IPS-15b (cell line): ENCODE measurements around the gene TJP3.
A peak's percentile ranks its signal among the peaks of the same experiment; 100 is the strongest.

Experiments used
- H3K27me3 ChIP-seq: one replicate; pipeline ENCODE4 v1.6.1; 2013; ENCODE audit warnings: low read length; ENCODE audit not compliant: control insufficient read depth, insufficient read depth
- H3K36me3 ChIP-seq: one replicate; pipeline ENCODE4 v1.6.1; 2013; ENCODE audit warnings: low read length; ENCODE audit not compliant: control insufficient read depth, insufficient read depth
- H3K4me1 ChIP-seq: one replicate; pipeline ENCODE4 v1.6.1; 2013; ENCODE audit warnings: mild to moderate bottlenecking, low read length; ENCODE audit not compliant: control insufficient read depth, insufficient read depth
- H3K4me3 ChIP-seq: one replicate; pipeline ENCODE4 v1.5.1; 2013; ENCODE audit warnings: low read depth, low read length
- H3K9ac ChIP-seq: one replicate; pipeline ENCODE4 v1.6.1; 2013; ENCODE audit warnings: low read depth, mild to moderate bottlenecking, low read length
- H3K9me3 ChIP-seq: one replicate; pipeline ENCODE4 v1.6.1; 2013; ENCODE audit warnings: mild to moderate bottlenecking, low read length; ENCODE audit not compliant: control insufficient read depth, insufficient read depth

The TJP3 gene

GRCh38 chr19:3695986-3696659, 12.1 kb upstream of the TJP3 start:
- Histone ChIP-seq H3K9ac (no peak overlapping the region), H3K27me3 (no peaks in the 10 kb centered on the region), H3K36me3 (peaks cover 5% of the 10 kb centered on the region), H3K4me1 (no peaks in the 10 kb centered on the region), H3K4me3 (no peak overlapping the region), H3K9me3 (no peaks in the 10 kb centered on the region)

- Histone ChIP-seq H3K27me3 (no peaks in the 10 kb centered on the region), H3K9me3 (no peaks in the 10 kb centered on the region), H3K4me3 (no peak overlapping the region), H3K36me3 (peaks cover 5% of the 10 kb centered on the region), H3K4me1 (no peaks in the 10 kb centered on the region), H3K9ac (no peak overlapping the region)
Observed at GRCh38 chr19:3696660-3696995, 11.6 kb upstream of the TJP3 start.

- no peaks in the 10 kb centered on the region for H3K4me1 ChIP-seq
- no peaks in the 10 kb centered on the region for H3K9me3 ChIP-seq
- H3K36me3 ChIP-seq = peaks cover 5% of the 10 kb centered on the region
- H3K27me3 ChIP-seq = no peaks in the 10 kb centered on the region
- H3K4me3 ChIP-seq = no peak overlapping the region
- no peak overlapping the region for H3K9ac ChIP-seq
Observed at GRCh38 chr19:3697094-3697493, 11.1 kb upstream of the TJP3 start.

- no peaks in the 10 kb centered on the region for H3K27me3 ChIP-seq
- peaks cover 5% of the 10 kb centered on the region for H3K36me3 ChIP-seq
- H3K4me3 ChIP-seq = no peak overlapping the region
- H3K9ac ChIP-seq = no peak overlapping the region
- H3K4me1 ChIP-seq = no peaks in the 10 kb centered on the region
- no peaks in the 10 kb centered on the region for H3K9me3 ChIP-seq
Observed at GRCh38 chr19:3697671-3698385, 10.4 kb upstream of the TJP3 start.

GRCh38 chr19:3698386-3698950, 9.7 kb upstream of the TJP3 start:
- H3K27me3 ChIP-seq = no peaks in the 10 kb centered on the region
- no peaks in the 10 kb centered on the region for H3K4me1 ChIP-seq
- H3K9ac ChIP-seq = no peak overlapping the region
- H3K4me3 ChIP-seq = no peak overlapping the region
- peaks cover 5% of the 10 kb centered on the region for H3K36me3 ChIP-seq
- H3K9me3 ChIP-seq = no peaks in the 10 kb centered on the region

- H3K36me3 ChIP-seq = peaks cover 5% of the 10 kb centered on the region
Observed at GRCh38 chr19:3698974-3699740, 9.0 kb upstream of the TJP3 start.

GRCh38 chr19:3699741-3700241, 8.4 kb upstream of the TJP3 start:
- Histone ChIP-seq H3K9ac (peak overlapping the region; percentile 65), H3K27me3 (no peaks in the 10 kb centered on the region), H3K9me3 (no peaks in the 10 kb centered on the region), H3K4me1 (no peaks in the 10 kb centered on the region), H3K4me3 (peak overlapping the region; percentile 68), H3K36me3 (peaks cover 2% of the 10 kb centered on the region)

More at GRCh38 chr19:3698974-3699740, 9.0 kb upstream of the TJP3 start:
- no peaks in the 10 kb centered on the region for H3K9me3 ChIP-seq
- H3K4me3 ChIP-seq = peak overlapping the region; percentile 68
- no peaks in the 10 kb centered on the region for H3K27me3 ChIP-seq
- H3K9ac ChIP-seq = peak overlapping the region; percentile 65
- no peaks in the 10 kb centered on the region for H3K4me1 ChIP-seq

- Histone ChIP-seq H3K9ac (peak within 1 kb of the TSS; percentile 65), H3K4me3 (peak within 1 kb of the TSS; percentile 68), H3K36me3 (no peaks in the 10 kb centered on the region), H3K27me3 (no peaks in the 10 kb centered on the region), H3K4me1 (no peaks in the 10 kb centered on the region), H3K9me3 (no peaks in the 10 kb centered on the region)
Observed at GRCh38 chr19:3700242-3701032, 7.7 kb upstream of the TJP3 start, which contains the start of gene PIP5K1C. Gene PIP5K1C (minus strand): TSS chr19:3700468. CDS start chr19:3700390, 78 bp downstream.

GRCh38 chr19:3701200-3701599, 7.0 kb upstream of the TJP3 start:
- no peak overlapping the region for H3K4me3 ChIP-seq
- no peaks in the 10 kb centered on the region for H3K36me3 ChIP-seq
- no peak overlapping the region for H3K9ac ChIP-seq
- no peaks in the 10 kb centered on the region for H3K4me1 ChIP-seq
- no peaks in the 10 kb centered on the region for H3K9me3 ChIP-seq
- H3K27me3 ChIP-seq = no peaks in the 10 kb centered on the region

GRCh38 chr19:3707868-3708206, 347 bp upstream of the TJP3 start:
- Histone ChIP-seq H3K9me3 (no peaks in the 10 kb centered on the region), H3K36me3 (no peaks in the 10 kb centered on the region), H3K4me1 (peaks cover 4% of the 10 kb centered on the region), H3K4me3 (no peak overlapping the region), H3K9ac (no peak overlapping the region), H3K27me3 (no peaks in the 10 kb centered on the region)

- no peaks in the 10 kb centered on the region for H3K27me3 ChIP-seq
- no peaks in the 10 kb centered on the region for H3K36me3 ChIP-seq
- no peak overlapping the region for H3K9ac ChIP-seq
- H3K4me3 ChIP-seq = no peak overlapping the region
- peaks cover 6% of the 10 kb centered on the region for H3K4me1 ChIP-seq
- no peaks in the 10 kb centered on the region for H3K9me3 ChIP-seq
Observed at GRCh38 chr19:3710265-3710812, 2.2 kb downstream of the TJP3 start.
